ENCODE results near the gene KLHL12.
"Not testable (repeated sequence)": the region's sequence is repeated elsewhere in the genome, so short reads cannot be mapped to it uniquely, and the experiment has no call there.

The KLHL12 gene

DNA sequence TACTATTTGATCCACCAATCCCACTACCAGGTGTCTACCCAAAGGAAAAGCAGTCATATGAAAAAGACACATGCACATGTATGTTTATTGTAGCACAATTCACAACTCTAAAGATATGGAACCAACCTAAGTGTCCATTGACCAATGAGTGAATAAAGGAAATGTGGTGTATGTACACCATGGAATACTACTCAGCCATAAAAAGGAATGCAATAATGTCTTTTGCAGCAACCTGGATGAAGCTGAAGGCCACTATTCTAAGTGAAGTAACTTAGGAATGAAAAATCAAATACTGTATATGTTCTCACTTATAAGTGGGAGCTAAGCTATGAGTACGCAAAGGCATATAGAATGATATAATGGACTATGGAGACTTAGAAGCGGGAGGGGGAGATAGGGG lies 18.4 kb upstream of the KLHL12 start:
- no peak for DNase-seq

DNA sequence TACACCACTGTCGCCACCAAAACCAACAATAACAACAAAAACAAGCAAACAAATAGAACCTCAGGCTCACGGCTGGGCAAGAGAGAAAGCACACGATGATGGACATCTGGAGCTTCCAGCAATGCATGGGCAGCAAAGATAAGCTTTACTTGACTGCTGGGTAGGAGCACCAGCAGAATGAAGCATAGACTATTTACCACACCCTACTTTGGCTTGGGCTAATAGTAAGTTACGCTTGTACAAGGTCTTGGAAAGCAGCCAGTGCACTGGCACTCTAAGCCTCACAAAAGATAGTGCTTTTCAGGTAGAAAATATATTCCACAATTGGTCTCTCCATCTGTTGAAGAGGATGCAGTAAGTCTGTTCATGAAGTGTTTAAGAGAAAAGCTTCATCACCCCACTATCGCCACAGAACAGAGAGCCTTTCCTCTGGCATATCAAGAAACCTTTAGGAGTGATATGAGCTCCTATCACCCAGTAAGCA lies 17.4 kb upstream of the KLHL12 start:
- DNase-seq = no peak

DNA sequence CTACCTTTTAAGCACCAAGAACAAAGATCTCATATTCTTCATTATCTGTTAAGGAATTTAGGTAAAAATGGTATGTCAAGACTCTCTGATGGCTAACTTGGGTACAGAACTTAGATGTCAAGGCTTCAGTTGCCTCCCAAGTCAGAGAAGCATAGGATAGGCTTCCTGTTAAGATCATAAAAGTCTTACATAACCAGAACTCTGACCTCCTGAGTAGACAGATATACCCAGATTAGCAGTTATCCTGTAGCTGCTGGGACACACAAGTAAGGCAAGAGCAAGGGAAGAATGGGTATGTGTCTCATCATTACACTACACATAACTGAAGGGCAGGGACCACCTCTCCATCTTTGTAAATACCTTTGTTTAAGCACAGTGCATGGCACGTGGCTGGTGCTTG lies 15.4 kb upstream of the KLHL12 start:
- no peak for DNase-seq

DNA sequence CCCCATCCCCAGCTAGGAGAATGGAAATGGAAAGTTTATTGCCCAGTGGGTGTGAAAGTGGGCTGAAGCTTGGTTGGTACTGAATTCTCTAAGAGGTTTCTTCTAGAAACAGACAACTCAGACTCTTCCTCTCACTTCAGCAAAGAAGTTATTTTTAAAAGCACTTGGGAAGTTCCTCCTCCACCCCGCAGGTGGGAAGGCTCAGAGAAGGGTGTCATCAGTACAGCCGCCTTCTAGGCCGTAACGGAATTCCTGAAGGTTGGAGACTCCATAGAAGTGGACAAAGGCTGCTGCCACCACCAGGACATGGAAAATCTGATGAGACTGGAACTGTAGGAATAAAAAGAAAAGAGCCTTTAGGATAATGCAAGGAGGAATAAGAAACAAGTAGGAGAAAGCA lies 14.3 kb upstream of the KLHL12 start:
- DNase-seq = no peak

DNA sequence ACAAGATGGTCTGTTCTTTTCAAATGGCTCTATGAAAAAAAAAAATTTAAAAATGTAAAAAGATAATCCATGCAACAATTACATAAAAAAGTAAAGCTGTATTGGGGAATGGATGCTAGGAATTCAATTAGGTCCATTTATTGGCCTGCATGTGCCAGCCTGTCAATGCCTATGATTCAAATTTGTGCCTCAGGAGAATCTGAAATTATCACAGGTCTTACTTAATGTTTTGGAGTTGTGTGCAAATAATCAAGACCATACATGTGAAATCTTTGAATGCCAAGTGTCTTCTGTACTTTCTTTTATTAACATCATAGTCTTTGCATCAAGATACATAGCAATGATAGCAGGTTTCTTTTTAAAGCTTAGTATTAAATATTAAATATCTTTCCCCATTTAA lies 13.5 kb upstream of the KLHL12 start:
- DNase-seq = no peak

DNA sequence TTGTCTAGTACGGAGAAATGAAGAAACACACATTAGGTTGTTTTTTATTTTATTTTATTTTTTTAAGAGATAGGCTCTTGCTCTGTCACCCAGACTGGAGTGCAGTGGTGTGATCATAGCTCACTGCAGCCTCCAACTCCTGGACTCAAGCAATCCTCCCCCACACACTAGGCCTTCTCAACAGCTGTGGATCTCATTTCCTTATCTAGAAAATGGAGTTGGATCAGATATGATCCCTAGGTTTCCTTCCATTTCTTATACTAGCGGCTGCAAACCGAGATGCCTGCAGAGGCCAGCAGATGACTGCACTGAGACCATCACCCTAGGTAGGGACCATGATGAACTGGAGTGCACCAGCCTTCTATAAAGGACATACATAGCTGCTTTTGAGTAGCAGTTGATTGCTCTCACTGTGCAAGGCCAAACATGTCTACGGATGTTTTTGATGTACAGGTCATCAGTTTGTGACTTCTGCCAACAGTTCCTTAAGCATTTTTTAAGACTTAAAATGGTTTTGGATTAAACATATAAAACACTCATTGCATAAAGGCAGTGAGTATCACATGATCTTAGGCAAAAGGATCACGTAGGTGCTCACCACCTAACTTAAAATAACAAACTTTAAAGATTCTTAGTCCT lies 11.4 kb upstream of the KLHL12 start:
- no peak for DNase-seq

DNA sequence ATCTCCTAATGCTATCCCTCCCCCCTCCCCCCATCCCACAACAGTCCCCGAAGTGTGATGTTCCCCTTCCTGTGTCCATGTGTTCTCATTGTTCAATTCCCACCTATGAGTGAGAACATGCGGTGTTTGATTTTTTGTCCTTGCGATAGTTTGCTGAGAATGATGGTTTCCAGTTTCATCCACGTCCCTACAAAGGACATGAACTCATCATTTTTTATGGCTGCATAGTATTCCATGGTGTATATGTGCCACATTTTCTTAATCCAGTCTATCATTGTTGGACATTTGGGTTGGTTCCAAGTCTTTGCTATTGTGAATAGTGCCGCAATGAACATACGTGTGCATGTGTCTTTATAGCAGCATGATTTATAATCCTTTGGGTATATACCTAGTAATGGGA lies 9.4 kb upstream of the KLHL12 start:
- not testable (repeated sequence) for DNase-seq

DNA sequence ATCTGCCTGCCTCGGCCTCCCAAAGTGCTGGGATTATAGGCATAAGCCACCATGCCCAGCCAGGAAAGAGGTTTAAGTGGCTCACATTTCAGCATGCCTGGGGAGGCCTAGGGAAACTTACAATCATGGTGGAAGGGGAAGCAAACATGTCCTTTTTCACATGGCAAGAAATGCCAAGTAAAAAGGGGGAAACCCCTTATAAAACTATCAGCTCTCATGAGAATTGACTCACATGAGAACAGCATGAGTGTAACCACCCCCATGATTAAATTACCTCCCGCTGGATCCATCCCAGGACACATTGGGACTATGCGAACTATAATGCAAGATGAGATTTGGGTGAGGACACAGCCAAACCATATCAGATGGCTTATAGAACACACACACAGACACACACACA lies 8.8 kb upstream of the KLHL12 start:
- no peak for DNase-seq

DNA sequence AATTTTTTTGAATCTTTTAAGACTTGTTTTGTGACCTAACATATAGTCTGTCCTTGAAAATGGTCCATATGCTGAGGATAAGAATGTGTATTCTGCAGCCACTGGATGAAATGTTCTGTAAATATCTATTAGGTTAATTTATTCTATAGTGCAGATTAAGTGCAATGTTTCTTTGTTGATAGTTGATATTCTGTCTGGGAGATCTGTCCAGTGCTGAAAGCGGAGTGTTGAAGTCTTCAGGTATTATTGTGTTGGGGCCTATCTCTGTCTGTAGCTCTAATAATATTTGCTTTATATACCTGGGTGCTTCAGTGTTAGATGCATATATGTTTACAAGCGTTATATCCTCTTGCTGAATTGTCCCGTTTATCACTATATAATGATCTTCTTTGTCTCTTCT lies 7.7 kb upstream of the KLHL12 start:
- no peak for DNase-seq

DNA sequence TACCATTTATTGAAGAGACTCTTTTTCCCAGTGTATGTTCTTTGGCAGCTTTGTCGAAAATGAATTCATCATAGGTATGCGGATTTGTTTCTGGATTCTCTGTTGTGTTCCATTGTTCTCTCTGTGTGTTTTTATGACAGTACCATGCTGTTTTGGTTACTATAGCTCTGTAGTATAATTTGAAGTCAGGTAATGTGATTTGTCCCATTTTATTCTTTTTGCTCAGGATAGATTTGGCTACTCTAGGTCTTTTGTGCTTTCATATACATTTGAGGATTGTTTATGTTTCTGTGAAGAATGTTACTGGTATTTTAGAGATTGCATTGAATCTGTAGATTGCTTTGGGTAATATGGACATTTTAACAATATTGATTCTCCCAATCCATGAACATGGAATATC lies 5.4 kb upstream of the KLHL12 start:
- no peak for DNase-seq

DNA sequence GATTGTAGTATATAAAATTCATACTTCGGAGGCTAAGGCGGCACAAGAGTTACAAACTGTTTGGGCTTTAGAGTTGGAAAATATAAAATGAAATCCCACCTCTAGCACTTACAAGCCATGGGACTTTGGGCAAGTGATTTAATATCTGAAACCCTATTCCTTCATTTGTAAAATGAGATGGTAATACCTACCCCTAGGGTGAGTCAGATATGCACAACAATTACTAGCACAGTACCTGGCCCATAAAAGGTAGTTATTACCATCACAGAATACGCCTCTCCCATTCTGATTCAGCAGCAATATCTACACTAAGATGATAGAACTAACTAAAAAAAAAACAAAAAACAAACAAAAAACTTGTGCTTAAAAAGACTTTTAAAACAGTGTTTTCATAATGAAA lies 3.5 kb downstream of the KLHL12 start:
- no peak for DNase-seq

DNA sequence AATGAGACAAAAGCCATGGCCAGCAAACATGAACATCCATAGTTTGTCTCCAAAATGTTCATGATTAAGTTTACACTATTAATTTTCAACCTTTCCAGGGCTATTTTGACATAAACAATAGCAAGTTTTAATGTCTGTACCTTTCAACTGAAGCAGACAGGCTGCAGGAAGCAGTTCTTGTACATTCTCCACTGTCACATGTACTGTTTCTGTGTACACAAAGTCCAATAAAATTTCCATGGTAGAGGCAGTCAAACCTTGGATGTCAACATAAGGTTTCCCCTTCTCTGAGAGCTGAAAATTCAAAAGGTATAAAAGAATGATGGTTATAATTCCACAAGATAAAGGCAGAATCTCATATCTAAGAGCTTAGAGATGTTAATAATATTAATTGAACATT lies 7.4 kb downstream of the KLHL12 start:
- DNase-seq = no peak

DNA sequence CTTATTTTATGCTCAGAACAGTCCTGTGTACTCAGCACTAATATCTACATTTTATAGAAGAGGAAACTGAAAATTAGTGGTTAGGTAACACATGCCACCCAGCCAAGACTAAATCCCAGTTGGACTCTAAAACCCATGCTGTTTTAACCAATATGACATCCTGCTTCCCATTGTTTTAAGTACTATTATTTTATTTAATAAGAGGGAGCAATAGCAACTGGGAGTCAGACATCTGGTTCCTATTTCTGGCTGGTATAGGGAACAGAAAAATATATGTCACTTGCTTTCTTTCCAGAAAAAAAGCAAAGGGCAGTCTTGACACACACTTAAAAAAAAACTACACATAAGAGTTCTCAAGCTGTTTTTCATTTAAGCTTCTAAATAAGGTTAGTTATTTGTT lies 11.9 kb downstream of the KLHL12 start:
- DNase-seq = no peak

DNA sequence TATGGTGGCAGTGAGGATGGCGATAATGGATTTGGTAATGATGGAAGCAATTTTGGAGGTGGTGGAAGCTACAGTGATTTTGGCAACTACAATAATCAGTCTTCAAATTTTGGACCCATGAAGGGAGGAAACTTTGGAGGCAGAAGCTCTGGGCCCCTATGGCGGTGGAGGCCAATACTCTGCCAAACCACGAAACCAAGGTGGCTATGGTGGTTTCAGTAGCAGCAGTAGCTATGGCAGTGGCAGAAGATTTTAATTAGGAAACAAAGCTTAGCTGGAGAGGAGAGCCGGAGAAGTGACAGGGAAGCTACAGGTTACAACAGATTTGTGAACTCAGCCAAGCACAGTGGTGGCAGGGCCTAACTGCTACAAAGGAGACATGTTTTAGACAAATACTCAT lies 14.6 kb downstream of the KLHL12 start:
- not testable (repeated sequence) for DNase-seq

DNA sequence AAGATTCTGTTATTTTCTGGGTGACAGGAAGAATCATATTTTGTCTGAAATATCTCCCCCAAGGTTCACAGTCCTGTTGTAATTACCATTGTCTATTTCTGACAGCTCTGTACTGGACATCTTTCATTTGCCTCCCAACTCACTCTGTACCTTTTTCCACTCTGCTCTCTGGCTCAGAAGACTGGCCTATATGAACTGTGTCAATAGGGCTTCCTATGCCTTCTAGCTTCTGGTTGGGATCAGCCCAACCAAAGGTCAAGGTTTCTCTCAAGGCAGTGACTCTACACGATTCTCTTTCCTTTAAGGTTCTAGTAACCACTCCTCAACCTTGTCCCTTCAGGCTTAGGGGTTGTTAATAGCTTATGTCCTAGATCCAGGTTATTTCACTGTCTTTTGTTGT lies 17.5 kb downstream of the KLHL12 start:
- no peak for DNase-seq

DNA sequence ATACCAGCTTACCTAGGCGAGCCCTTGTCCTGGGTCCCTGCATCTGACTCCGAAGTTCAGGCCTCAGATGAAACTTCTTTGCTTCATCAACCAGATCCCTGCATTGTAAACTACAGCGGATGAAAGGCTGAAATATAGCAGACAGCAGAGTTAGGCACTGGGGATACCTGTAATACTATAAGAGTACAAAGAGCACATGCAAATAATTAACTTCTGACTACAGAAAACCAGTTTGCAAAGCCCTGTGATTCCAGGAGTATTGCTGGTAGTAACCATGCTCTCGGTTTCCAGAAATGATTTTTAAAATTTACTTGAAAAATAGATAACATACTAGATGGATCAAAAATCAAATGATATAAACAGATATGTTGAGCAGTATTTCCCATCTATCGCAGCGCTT lies 18.0 kb downstream of the KLHL12 start:
- no peak for DNase-seq

DNA sequence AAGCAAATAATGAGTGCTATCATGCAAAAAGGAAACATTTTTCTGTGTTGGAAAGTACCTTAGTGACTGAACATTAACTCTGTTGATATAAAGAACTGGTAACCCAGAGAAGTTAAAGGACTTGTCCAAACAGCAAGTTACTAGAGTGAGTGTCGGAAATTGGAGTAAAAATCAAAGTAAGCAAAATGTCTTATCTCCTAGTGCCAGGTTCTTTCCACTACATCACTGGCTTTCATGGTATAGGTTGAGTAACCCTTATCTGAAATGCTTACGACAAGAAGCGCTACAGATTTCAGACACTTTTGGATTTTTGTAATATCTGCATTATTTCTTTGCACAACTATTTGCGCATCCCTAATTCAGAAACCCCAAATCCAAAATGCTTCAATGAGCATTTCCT lies 21.7 kb downstream of the KLHL12 start:
- no peak for DNase-seq

DNA sequence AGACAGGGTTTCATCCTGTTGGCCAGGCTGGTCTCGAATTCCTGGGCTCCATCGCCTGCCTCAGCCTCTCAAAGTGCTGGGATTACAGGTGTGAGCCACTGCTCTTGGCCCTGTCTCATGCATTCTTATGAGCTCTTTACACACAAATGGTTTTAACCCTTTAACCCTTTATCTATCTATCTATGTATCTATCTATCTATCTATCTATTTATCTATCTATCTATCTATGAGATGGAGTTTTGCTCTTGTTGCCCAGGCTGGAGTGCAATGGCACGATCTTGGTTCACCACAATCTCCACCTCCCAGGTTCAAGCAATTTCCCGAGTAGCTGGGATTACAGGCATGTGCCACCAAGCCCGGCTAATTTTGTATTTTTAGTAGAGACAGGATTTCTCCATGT lies 23.2 kb downstream of the KLHL12 start:
- not testable (repeated sequence) for DNase-seq

DNA sequence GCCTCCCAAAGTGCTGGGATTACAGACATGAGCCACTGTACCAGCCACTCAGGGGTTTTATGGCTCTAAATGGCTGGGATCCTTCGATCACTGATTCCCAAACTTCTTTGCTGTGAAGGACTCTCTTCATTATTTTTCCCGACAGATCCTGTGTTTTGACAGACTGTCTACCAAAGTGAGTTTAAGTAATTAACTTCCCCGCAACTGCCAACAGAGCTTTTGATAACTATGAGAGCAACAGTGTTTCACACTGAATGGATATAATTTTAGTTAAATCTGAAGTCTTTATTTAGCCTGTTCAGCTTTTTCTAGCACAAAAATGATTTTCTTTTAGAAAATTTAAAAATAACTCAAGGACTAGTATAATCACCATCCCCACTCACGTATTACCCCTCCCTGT lies 25.5 kb downstream of the KLHL12 start:
- DNase-seq = no peak

DNA sequence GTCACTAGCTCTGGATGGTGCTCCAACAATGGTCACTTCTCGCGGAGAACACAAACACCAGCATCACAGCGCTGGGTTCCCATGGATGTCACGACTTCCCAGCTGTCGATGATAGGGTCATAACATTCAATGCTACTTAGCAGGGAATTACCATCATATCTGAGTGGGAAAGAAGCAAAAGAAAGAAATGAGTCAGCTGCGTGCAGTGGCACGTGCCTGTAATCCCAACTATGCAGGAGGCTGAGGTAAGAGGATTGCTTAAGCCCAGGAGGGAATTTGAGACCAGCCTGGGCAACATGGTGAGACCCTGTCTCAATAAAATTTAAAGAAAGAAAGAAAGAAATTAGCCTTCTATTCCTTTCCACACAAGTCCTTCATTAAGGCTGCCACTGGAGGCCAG lies 34.5 kb downstream of the KLHL12 start:
- DNase-seq = no peak

DNA sequence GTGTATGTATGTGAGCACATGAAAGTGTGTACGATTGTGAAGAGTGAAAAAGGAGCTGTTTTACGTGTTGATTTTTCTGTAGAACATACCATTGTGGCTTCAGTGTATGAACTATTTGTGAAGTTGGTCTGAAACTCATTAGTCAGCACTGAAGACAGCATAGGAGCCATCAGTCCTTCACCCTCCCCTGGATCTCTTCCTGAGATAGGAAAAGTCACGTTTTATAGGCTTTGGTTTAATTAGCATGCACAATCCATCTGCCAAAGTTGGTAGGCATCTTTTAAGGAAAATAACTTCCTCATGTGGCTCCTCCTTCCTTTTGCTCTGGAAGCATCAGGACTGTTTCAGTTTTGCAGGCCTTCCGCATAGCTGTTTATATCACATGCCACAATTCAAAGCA lies 36.6 kb downstream of the KLHL12 start:
- DNase-seq = no peak

DNA sequence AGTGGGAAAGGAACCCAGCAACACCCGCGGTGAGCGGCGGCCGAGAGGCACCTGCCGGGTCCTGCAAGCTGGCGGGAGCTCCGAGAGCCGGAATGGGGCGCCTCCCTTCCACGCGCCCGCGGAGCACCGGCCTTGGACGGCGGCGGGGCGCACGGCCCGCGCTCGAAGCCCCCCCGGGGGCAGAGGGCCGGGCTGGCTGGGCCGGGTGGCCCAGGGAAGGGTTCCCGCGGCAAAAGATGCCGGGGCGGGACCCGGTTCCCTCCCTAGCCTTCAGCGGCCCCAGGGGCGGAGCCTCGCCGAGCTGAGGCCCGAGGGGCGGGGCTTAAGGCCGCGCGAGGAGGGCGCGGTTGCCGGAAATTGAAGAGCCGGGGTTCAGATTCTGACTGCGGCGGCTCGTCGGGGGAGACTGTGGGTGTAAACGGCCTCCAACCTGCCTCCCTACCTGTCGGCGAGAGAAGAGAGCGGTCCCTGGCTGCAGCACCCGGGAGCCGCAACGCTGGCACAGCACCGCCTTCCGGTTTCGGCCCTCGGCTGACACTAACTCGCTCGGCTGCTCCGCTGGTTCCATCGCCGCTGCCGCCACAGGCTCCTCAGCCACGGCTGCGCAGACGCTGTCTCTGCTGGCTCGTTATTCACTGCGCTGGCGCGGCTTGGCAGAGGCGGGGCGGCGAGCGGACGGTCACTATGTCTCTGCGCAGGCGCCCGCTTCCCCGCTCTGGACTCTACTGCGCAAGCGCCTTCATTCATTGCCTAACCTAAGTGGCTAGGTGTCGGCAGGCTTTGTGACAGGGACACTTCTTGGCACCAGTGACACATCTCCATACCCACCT lies 38.3 kb downstream of the KLHL12 start, which contains the start of gene RABIF:
RABIF (minus strand) TSS at position 619 of the 830 bp plus-strand sequence; CDS start at position 568, 51 bp downstream.
- DNase-seq = peak; percentile 98

DNA sequence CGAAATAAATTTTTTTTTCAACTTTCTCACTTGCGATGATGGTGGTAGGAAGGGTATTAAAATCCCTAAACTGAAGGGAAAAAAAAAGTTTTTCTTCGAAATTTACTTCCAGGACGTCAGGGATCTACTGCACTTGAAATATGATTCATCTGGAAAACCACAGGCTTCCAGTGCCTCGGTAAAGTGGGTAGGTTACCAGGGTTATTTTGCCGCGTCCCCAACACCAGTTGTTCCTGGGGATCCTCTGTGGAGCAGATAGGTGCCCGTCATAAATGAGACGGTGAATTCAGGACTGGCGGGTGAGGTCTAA lies 38.9 kb downstream of the KLHL12 start:
- no peak for DNase-seq

DNA sequence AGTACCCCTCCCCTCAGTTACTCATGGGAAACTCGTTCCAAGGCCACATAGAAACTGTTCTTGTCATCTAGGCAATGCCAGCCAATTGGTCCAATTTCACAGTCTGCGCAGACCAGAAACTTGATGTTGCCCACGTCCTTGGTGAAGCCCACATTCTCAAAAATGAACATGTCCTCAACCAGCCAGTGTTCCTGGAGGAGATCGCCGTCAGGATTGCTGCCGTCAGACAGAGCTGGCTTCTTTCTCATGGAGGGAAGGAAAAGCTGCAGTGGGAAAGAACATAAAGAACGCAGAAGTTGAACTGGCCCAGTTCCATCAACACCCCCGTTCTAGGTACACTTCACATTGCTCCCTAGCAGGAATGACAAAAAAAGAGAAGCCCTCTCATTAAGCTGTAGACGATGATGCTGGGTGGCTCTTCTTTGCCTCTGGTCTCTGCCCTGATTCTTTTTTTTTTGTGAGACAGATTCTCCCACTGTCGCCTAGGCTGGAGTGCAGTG lies 46.0 kb downstream of the KLHL12 start:
- no peak for DNase-seq

DNA sequence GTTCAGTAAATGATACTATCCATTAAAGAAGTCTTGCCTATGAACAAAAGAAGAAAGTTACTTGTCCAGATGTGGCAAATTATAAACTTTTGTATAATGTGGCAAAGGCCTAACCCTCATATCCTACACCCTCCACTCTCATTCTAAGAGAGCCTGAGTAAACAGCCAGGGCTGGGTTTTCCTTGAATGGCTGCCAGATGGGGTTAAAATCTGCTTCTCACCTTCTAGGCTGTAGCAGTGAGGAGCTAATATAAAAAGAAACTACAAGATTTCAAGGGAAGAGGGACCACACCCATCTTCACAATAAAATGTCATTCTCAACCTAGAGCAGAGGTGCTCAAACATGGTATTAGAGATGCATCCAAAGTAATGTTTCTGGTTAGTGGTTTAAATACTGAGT lies 47.0 kb downstream of the KLHL12 start:
- DNase-seq = no peak
